Measurements from ENCODE around the gene LIF.
"Not testable (repeated sequence)": the region's sequence is repeated elsewhere in the genome, so short reads cannot be mapped to it uniquely, and the experiment has no call there.

Gene LIF

DNA sequence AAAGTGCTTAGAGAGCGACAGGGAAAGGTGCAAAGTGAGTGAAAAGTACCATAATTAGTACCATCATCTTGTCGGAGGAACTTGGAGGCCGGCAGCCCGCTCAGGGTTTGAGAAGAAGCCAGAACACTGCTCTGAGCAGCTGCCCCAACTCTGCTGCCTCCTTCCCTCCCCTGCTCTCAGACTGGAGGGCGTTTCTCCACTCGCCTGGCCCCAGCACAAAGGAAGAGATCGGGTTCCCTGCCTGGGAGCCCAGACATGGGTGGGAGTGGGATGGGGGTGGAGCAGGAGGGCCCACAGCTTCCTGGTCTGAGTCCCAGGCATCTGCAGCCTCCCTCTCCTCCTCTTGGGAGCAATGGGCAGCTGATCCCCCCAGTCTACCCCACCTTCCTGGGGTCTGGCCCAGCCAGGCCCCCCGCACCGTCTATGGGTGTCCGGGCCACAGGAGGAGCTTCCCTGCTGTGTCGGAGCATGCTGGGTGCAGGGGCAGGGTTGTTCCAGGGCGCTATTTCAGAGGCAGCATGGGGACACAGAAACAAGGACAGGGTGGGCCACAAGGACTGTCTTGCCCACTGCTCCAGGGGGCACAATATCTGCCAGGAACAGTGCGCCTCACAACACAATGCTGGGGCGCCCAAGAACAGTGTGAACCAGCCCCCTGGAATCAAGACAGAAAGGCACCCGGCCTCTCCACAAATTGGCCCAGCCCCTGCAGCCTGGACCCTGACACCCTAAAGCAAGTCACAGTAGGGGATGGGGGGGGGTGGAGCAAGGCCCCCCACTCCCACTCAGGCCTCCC lies 4.8 kb downstream of the LIF start:
- no peak for DNase-seq

DNA sequence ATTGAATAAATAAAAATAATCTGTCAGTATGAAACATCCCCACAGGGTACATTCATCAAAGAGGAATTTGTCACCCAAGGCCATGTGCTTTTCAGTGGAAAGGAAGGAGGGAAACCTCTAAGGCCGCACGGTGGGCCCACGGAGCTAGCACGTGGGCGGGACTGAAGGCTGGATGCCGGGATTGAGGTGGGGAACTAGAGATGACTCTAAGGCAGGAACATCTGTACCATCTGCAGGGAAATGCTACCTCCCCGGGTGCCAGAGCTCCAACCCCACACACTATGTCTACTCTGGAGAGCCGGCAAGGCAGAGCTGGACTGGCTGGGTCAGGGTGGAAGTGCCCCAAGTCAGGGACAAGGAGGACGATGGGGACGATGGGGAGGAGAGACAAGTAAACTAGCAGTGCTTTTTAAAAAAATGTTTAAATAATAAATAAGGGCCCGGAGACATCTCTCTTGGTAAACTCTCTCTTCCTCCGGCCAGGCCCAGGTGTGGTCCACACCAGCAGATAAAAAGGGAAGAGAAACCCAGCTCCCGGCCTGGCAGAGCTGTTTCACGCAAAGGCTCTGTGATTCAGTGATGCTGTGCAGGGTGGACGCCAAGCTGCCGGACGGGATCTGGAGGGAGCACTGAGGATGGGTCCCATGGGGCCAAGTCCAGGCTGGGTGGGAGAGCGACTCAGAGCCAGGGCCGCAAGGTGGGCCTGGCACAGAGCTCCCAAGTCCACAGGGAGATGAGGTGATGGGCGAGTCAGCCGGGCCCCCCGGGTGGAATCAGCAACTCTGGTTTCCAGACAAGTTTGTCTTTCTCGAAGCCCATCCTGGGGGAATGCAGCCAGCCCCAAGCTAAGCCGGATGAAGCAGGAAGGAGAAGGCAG lies 5.8 kb downstream of the LIF start:
- no peak for DNase-seq

- DNase-seq = no peak
Observed at GRCh38 chr22:30239488-30240405, 6.8 kb downstream of the LIF start.

- no peak for DNase-seq
Observed at GRCh38 chr22:30238661-30239487, 7.7 kb downstream of the LIF start.

GRCh38 chr22:30238136-30238535 lies 8.4 kb downstream of the LIF start:
- DNase-seq = no peak

- no peak for DNase-seq
Observed at GRCh38 chr22:30236875-30237274, 9.7 kb downstream of the LIF start.

DNA sequence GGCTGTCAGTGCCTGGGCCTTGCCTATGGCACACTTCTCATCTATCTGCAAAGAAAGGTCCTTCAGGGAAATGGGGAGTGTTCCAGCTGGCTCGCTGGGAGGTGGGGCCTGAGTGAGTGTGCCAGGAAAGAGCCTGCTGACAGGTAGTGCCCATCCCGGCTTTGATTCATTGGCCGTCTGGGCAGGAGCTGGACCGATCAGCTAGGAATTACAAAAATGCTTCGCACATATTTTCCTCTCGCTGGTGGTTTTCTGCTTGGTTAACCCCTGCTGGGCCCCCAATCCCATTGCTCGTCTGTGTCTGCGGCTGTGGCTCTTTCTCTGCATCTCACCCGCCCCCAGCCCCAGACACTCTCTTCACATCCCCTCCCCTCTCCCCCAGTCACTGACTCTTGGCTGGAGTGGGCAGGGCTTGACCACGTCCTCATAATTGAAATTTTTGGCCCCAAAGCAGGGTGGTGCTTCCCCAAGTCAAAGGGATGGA lies 10.8 kb downstream of the LIF start:
- DNase-seq = no peak

GRCh38 chr22:30234786-30235470 lies 11.6 kb downstream of the LIF start:
- no peak for DNase-seq

GRCh38 chr22:30234325-30234724 lies 12.2 kb downstream of the LIF start:
- DNase-seq = not testable (repeated sequence)

GRCh38 chr22:30233582-30233981 lies 13.0 kb downstream of the LIF start:
- no peak for DNase-seq

- no peak for DNase-seq
Observed at GRCh38 chr22:30232716-30233218, 13.8 kb downstream of the LIF start.

DNA sequence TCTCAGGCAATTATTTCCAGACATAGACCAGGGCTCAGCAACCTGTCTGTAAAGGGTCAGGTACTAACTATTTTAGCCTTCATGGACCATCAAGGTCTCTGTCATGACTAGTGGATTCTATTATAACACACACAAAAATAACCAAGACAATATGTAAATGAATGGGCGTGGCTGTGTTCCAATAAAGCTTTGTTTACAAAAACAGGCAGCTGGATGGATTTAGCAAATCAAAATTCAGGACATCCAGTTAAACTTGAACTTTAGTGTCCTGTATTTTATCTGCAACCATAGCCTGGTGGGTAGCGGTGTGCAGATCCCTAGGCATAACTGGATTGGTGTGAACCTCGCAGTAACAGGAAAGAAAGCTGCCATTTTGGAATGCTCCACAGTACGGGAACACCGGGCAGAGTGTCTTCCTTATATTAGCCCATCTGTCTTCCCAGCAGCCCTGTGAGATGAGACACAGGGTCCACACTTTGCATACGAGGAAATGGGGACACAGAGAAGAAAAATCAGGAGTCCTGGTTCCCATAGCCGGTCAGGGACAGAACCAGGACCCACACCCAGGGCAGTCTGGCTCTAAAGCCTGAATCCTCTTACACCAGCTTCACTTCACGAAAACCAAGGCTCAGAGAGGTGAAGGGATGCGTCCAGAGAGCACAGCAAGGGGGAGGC lies 15.6 kb downstream of the LIF start:
- DNase-seq = no peak

DNA sequence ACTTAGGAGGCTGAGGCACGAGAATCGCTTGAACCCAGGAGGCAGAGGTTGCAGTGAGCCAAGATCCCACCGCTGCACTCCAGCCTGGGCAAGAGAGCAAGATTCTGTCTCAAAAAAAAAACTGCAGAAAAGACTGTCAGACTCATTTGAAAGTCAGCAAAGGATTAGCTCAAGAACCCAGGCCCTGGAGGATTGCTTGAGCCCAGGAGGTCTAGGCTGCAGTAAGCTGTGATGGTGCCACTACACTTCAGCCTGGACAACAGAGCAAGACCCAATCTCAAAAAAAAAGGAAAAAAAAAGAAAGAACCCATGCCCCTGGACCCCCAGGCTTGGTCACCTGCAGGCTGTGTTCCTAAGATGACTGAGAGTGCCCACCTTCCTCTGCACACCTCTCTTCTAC lies 16.2 kb downstream of the LIF start:
- DNase-seq = no peak

GRCh38 chr22:30228509-30229359 lies 17.8 kb downstream of the LIF start:
- DNase-seq = no peak

- no peak for DNase-seq
Observed at GRCh38 chr22:30227438-30228228, 18.9 kb downstream of the LIF start.

GRCh38 chr22:30226192-30226832 lies 20.2 kb downstream of the LIF start:
- no peak for DNase-seq

DNA sequence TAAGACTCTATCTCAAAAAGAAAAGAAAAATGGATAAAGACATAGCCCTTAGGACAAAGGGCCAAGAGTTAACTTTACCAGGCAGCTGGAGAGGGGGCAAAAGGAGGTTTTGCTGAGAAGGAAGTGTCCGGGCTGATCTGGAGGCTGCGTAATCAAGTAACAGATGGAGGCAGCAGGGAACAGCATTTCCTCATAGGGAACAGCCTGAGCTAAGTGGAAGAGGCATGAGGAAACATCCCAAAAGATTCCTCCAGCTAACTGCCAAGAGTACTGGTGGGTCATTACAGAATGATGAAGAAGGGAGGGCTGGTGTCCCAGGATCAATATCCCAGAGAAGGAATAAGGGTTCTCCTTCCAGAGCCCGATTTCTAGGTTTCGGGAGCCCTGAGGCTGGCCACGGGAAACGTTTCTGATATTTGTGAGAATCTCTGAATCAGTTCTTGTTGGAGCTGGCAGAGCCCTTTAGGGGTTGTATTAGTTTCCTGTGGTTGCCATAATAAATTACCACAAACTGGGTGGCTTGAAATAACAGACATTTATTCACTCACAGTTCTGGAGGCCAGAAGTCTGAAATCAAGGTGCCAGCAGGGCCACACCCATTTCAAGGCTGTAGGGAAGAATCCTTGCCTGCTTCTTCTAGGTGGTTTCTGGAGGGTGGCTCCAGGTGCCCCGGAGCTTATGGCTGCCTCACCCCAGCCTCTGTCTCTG lies 21.2 kb downstream of the LIF start:
- no peak for DNase-seq
